Inflammatory macrophage treated with lipopolysaccharide for 1 hour (primary cell): ENCODE data around the gene OLA1.

ENCODE experiments used
- DNase-seq, 2 donors: peaks; one replicate each; pipeline ENCODE4 v3.0.0-alpha.2; 2020 to 2022

The OLA1 gene

DNA sequence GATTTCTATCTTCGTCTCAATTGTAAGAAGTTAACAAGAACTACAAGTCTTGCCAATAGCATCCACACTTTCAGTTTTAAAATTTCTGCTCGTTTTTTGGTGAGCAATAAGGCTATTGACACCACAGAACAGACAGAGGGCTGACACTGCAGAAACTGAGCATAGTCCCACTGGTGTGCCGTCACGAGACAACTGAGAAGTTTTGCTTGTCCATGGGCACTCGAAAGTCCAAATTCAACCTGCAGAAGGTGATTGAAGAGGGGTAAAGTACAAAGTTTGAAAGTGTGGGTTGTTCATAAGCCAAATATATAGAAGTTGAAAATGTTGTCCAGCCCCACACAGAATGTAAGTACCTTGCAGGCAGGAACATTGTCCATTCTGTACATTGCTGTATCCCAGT is 219.4 kb downstream of the OLA1 start:
- no peak for DNase-seq

DNA sequence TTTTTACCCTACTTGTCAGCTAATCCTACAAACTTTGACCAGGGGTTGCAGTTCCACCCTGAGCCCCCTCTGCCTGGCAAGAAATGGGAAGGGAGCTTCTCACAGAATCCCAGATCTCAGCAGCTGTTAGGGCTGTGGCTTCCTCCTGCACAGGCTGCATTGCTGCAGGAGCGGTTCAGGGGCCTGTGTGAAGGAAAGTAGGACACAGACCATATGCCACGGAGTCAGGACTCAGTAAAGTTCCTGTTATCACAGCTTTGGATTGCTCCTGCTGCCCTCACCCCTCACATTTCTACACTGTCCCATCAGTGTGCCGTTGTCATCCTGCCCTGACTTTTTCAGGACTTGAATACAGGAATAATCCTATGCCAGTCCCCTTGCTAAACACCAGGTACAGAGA is 220.4 kb downstream of the OLA1 start:
- no peak for DNase-seq

DNA sequence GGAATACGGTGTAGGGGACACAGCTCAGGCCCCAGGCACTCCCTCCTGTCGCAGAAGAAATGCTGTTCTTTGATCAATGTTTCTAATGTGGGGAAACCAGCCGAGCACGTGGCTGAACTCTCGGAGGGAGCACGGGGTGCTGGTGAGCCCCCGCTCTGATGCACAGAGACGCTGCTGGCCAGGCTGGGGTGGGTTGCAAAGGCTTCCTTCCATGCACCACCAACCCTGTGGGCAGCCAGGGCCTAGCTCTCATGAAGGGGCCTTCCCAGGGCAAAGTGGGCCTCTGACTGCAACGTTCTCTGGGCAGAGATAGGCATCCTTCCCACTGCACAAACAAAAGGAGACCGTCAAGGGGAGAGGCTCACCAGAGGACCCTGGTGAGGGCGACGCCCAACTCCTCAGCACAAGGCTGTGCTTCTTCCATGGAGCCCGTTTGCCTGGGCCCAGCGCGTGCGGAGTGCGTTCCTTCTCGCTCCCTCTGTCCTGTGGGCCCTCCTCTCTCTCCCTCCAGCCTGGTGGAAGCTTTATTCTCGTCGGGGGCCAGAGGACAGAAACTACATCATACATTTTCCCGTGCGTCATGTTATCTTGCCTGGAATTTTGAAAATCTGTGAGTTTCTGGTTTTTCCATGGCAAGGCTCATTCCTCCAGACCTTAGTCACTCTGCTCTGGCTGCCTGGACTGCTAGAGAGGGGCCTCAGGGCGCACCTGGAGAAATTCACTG is 222.0 kb downstream of the OLA1 start:
- no peak for DNase-seq

DNA sequence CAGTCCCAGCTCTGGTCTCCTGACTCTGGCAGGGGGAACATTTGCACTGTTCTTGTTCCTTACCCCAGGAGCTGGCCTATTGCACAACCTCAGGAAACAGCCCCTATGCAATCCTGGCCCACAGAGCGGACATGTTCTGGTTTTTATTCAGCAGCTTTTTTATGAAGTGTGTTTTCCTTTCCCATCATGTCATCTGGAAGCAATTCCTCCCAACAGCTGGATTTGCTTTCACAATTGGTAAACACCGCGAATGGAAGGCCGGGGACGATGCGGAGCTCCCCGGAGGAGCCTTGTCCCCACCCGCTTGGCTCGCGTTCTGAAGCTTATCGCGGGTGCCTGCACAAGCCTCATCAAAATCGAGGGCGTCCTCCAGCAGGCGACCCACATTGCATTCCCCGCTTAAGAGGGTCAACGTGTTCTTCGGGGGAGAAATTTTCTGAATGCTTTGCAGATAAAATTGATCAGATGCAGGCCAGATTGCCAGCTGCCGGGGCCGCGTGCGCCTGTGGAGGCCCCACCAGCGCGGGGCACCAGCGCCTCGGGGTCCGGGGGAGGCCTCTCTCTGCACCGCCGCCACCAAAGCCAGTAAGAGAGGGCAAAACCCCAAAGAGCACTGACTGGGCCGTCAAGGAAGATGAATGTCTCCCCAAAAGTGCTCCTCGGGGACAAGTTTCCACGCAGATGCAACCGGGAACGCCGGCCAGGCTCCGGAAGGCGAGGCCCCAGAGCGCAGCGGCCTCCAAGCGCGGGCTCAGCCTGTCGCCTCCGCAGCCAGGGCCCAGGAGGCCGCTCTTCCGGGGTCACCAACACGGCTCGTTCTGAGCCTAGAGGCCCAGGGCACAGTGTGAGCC is 222.8 kb downstream of the OLA1 start:
- peak; percentile 67 to 77 for DNase-seq

DNA sequence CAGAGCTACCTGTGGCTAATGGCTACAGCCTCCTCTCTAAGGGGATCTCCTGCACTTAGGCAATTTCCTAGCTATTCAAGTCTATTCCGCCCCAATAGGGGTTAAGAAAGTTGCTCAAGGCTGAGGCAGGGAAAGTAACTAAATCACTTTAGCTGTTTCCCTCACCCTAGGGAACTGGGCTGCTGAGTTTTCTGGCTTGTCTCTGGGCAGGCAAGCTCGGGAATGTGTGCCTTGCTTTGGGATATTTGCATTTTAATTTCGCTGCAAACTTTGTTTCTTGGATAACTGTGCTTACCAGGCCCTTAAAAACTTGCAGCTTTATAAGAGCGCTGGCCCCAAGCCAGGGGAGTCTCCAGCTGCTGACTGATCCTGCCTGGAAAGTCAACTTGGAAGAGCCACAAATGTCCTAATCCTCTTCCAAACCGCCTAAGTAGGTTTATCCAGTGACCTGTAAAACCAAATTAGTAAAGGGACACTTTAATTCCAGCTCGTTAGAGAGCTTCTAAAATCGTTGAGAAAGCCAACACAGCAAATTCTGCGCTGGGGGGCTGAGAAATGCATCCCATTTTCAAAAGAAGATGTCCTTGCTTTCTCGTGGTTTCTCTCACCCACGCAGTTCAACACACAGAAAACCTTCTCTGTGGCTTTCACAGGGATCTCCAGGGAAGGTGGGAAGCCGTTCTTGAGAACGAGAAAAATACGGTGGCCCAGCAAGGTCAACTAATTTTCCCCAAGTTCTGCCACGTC is 223.6 kb downstream of the OLA1 start:
- DNase-seq: no peak

DNA sequence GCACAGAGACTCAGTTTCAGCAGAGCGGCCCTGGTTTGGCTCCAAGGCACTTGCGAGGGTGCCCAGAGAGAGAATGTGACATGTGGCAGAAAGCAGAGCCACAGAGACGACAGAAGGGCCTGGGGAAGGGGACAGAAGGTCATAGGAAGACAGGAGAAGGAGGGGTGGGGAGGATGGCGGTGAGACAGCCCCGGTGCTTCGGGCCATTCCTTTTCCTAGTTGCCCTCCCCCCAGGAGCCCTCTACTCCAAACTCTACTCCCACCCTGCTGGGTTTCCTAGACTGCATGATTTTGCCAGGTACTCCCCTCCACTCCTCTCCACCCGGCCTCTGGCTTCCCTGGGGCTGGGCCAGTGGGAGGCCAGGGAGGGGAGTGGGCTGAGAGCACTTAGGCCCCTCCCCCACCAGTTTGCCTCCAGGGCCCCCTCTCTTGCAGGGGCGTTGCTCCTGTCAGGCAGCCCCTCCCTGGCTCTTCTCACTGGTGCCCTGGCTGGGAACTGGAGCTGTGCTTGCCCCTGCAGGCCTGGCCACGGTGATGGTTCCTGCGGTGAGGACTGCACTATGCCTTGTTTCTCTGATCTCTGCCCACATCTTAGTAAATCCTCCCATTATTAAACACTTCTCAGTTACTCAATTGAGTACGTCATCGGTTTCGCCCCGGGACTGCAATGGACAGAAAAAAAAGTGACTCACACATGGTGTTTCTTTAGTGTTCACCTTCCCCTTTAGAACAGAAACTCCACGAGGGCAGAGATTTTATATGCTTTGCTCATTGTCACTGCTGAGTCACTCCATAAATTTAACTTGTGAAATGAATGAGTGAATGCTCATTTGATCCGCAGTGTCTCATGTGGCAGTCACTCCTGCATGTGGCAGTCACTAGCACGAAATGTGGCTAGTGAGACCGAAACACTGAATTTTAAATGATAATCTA is 224.5 kb downstream of the OLA1 start:
- DNase-seq: peak; percentile 96 to 97
